Ishikawa (cell line): Measurements from ENCODE around the gene ABCA7.

Source experiments
- CEBPB ChIP-seq: IDR thresholded peaks from 2 replicates; pipeline ENCODE4 v1.6.1; 2012
- CREB1 ChIP-seq: IDR thresholded peaks from 2 replicates; pipeline ENCODE4 v1.6.1; 2012; ENCODE audit warnings: low read depth
- EGR1 ChIP-seq: IDR thresholded peaks from 2 replicates; pipeline ENCODE4 v1.6.1; 2012
- EP300 ChIP-seq: IDR thresholded peaks from 2 replicates; pipeline ENCODE4 v1.6.1; 2012; ENCODE audit warnings: borderline replicate concordance
- MAX ChIP-seq: IDR thresholded peaks from 2 replicates; pipeline ENCODE4 v1.6.1; 2012
- NFIC ChIP-seq: IDR thresholded peaks from 2 replicates; pipeline ENCODE4 v1.6.1; 2012
- RAD21 ChIP-seq: IDR thresholded peaks from 2 replicates; pipeline ENCODE4 v1.6.1; 2012; ENCODE audit warnings: low read depth
- REST ChIP-seq: IDR thresholded peaks from 2 replicates; pipeline ENCODE4 v1.6.1; 2012; ENCODE audit warnings: low read depth, mild to moderate bottlenecking
- TAF1 ChIP-seq: IDR thresholded peaks from 2 replicates; pipeline ENCODE4 v1.6.1; 2012; ENCODE audit warnings: low read depth, mild to moderate bottlenecking
- TCF12 ChIP-seq: IDR thresholded peaks from 2 replicates; pipeline ENCODE4 v1.6.1; 2012; ENCODE audit warnings: low read depth
- TEAD4 ChIP-seq: IDR thresholded peaks from 2 replicates; pipeline ENCODE4 v1.6.1; 2012
- USF1 ChIP-seq: IDR thresholded peaks from 2 replicates; pipeline ENCODE4 v1.6.1; 2012
- YY1 ChIP-seq: IDR thresholded peaks from 2 replicates; pipeline ENCODE4 v1.6.1; 2012; ENCODE audit warnings: low read depth
- ZBTB7A ChIP-seq: IDR thresholded peaks from 2 replicates; pipeline ENCODE4 v1.6.1; 2012; ENCODE audit warnings: low read depth

DNA sequence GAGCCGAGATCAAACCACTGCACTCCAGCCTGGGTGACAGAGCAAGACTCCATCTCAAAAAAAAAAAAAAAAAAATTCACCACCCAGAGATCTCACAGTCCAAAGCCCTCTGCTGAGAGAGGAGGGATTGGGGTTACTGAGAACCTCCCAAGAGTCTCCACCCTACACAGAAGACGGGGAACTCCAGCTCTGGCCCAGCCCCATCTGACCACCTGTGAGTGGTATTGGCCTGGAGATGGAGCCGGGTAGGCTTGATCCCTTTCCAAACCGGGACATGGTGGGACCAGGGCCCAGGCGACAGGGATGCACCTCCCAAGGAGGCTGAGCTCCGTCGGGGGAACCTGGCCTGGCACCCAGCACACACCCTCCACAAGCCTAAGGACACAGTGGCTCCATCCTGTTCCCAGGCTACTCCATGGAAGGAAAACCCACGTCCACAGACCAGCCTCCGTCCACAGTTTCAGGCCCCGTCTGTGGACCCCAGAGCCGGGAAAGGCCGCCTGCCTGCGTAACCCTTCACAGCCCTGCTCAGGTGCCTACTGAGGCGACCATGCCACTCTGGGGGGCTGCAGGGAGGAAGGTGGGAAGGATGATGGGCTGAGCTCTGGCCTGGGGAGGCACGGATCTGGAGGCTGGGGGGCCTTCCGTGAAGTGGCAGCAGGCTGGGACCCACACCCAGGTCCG is 20.8 kb upstream of the ABCA7 start:
- no peak for TF ChIP-seq CREB1
- TF ChIP-seq CEBPB: no peak
- TF ChIP-seq YY1: no peak
- no peak for TF ChIP-seq REST
- TF ChIP-seq EGR1: no peak
- TF ChIP-seq MAX: no peak
- TF ChIP-seq EP300: no peak
- TF ChIP-seq TCF12: no peak
- TF ChIP-seq TAF1: no peak
- no peak for TF ChIP-seq RAD21
- no peak for TF ChIP-seq NFIC
- TF ChIP-seq USF1: no peak
- TF ChIP-seq ZBTB7A: no peak
- no peak for TF ChIP-seq TEAD4
